SK-N-SH treated with all-trans-retinoic acid at 6 μM for 48 hours (cell line): ENCODE measurements around the gene MOGAT1.

ENCODE experiments used
- ATAC-seq: fragments of 200-7000 bp; cut with Tn5 transposase; 3 replicates; pipeline ENCODE4 v1.9.1; 2020; ENCODE audit warnings: mild to moderate bottlenecking, moderate library complexity
- ARNTL ChIP-seq: fragments of 450-650 bp; formaldehyde crosslinking; IDR thresholded peaks from 2 replicates; pipeline ENCODE4 v1.5.0; 2020; ENCODE audit warnings: low read depth, mild to moderate bottlenecking, moderate library complexity, borderline replicate concordance
- BACH2 ChIP-seq: fragments of 250-450 bp; sonication (Bioruptor Pico); IDR thresholded peaks from 2 replicates; pipeline ENCODE4 v1.9.0; 2021; ENCODE audit warnings: mild to moderate bottlenecking, borderline replicate concordance
- CSDC2 ChIP-seq: fragments of 250-450 bp; sonication (Bioruptor Pico); IDR thresholded peaks from 2 replicates; pipeline ENCODE4 v1.5.0; 2020; ENCODE audit warnings: mild to moderate bottlenecking, moderate library complexity
- CSRNP3 ChIP-seq: fragments of 250-450 bp; sonication (Bioruptor Pico); IDR thresholded peaks from 2 replicates; pipeline ENCODE4 v1.5.1; 2021; ENCODE audit warnings: mild to moderate bottlenecking, moderate library complexity
- ESRRG ChIP-seq: fragments of 250-450 bp; sonication (Bioruptor Pico); IDR thresholded peaks from 2 replicates; pipeline ENCODE4 v1.6.1; 2021; ENCODE audit warnings: mild to moderate bottlenecking
- GLIS3 ChIP-seq: fragments of 250-450 bp; sonication (Bioruptor Pico); IDR thresholded peaks from 2 replicates; pipeline ENCODE4 v1.5.0; 2020; ENCODE audit warnings: mild to moderate bottlenecking, moderate library complexity
- ISL1 ChIP-seq: fragments of 250-450 bp; sonication (Bioruptor Pico); IDR thresholded peaks from 2 replicates; pipeline ENCODE4 v2.1.2; 2022; ENCODE audit warnings: mild to moderate bottlenecking, moderate library complexity
- OSR1 ChIP-seq: fragments of 250-450 bp; sonication (Bioruptor Pico); IDR thresholded peaks from 2 replicates; pipeline ENCODE4 v1.8.0; 2022; ENCODE audit warnings: moderate library complexity, mild to moderate bottlenecking, inconsistent platforms
- POU6F1 ChIP-seq: fragments of 250-450 bp; sonication (Bioruptor Pico); IDR thresholded peaks from 2 replicates; pipeline ENCODE4 v1.8.0; 2021; ENCODE audit warnings: low read depth, mild to moderate bottlenecking, moderate library complexity, borderline replicate concordance
- PPARA ChIP-seq: fragments of 250-450 bp; sonication (Bioruptor Pico); IDR thresholded peaks from 2 replicates; pipeline ENCODE4 v1.5.0; 2020; ENCODE audit warnings: mild to moderate bottlenecking, borderline replicate concordance
- RARB ChIP-seq: fragments of 250-450 bp; sonication (Bioruptor Pico); IDR thresholded peaks from 2 replicates; pipeline ENCODE4 v1.8.0; 2021; ENCODE audit warnings: mild to moderate bottlenecking, moderate library complexity
- SNAI2 ChIP-seq: fragments of 250-450 bp; sonication (Bioruptor Pico); IDR thresholded peaks from 2 replicates; pipeline ENCODE4 v1.5.0; 2020; ENCODE audit warnings: mild to moderate bottlenecking, moderate library complexity
- TCF4 ChIP-seq: fragments of 250-450 bp; sonication (Bioruptor Pico); IDR thresholded peaks from 2 replicates; pipeline ENCODE4 v1.8.0; 2021; ENCODE audit warnings: mild to moderate bottlenecking, moderate library complexity, borderline replicate concordance
- TOX ChIP-seq: fragments of 250-450 bp; sonication (Bioruptor Pico); IDR thresholded peaks from 2 replicates; pipeline ENCODE4 v1.8.0; 2021; ENCODE audit warnings: mild to moderate bottlenecking, moderate library complexity, borderline replicate concordance
- ZC3H10 ChIP-seq: fragments of 250-450 bp; sonication (Bioruptor Pico); IDR thresholded peaks from 2 replicates; pipeline ENCODE4 v1.5.1; 2021; ENCODE audit warnings: mild to moderate bottlenecking, moderate library complexity
- ZFP3 ChIP-seq: fragments of 250-450 bp; sonication (Bioruptor Pico); IDR thresholded peaks from 2 replicates; pipeline ENCODE4 v1.5.0; 2020; ENCODE audit warnings: mild to moderate bottlenecking, moderate library complexity
- ZFP30 ChIP-seq: fragments of 450-650 bp; formaldehyde crosslinking; IDR thresholded peaks from 2 replicates; pipeline ENCODE4 v1.5.0; 2022; ENCODE audit warnings: mild to moderate bottlenecking, moderate library complexity
- ZNF565 ChIP-seq: fragments of 450-650 bp; formaldehyde crosslinking; conservative IDR thresholded peaks from 2 replicates; pipeline ENCODE4 v1.5.0; 2020; ENCODE audit warnings: low read depth, mild to moderate bottlenecking, moderate library complexity
- ZNF70 ChIP-seq: fragments of 450-650 bp; formaldehyde crosslinking; IDR thresholded peaks from 2 replicates; pipeline ENCODE4 v1.5.0; 2020; ENCODE audit warnings: mild to moderate bottlenecking, moderate library complexity
- ZNF8 ChIP-seq: fragments of 450-650 bp; formaldehyde crosslinking; IDR thresholded peaks from 2 replicates; pipeline ENCODE4 v1.5.0; 2020; ENCODE audit warnings: mild to moderate bottlenecking, moderate library complexity
- TF ChIP-seq, protein P1 (sequence below): fragments of 250-450 bp; sonication (Bioruptor Pico); IDR thresholded peaks from 2 replicates; pipeline ENCODE4 v1.8.0; 2020; ENCODE audit warnings: mild to moderate bottlenecking, moderate library complexity, borderline replicate concordance
- TF ChIP-seq, protein P2 (sequence below): fragments of 250-450 bp; sonication (Bioruptor Pico); IDR thresholded peaks from 2 replicates; pipeline ENCODE4 v1.5.0; 2020; ENCODE audit warnings: mild to moderate bottlenecking, moderate library complexity

The MOGAT1 gene

GRCh38 chr2:222736301-222736700, 64.8 kb downstream of the MOGAT1 start:
- ATAC-seq = no peak; the same call in 2 of the 3 replicates
- TF ChIP-seq ZNF70 (CRISPR knock-in tag) = no peak
- no peak for TF ChIP-seq CSRNP3 (CRISPR knock-in tag)
- no peak for TF ChIP-seq CSDC2 (CRISPR knock-in tag)
- no peak for TF ChIP-seq ZNF565 (CRISPR knock-in tag)
- TF ChIP-seq SNAI2 (CRISPR knock-in tag) = no peak
- no peak for TF ChIP-seq ZFP30 (CRISPR knock-in tag)
- TF ChIP-seq, protein P1, sequence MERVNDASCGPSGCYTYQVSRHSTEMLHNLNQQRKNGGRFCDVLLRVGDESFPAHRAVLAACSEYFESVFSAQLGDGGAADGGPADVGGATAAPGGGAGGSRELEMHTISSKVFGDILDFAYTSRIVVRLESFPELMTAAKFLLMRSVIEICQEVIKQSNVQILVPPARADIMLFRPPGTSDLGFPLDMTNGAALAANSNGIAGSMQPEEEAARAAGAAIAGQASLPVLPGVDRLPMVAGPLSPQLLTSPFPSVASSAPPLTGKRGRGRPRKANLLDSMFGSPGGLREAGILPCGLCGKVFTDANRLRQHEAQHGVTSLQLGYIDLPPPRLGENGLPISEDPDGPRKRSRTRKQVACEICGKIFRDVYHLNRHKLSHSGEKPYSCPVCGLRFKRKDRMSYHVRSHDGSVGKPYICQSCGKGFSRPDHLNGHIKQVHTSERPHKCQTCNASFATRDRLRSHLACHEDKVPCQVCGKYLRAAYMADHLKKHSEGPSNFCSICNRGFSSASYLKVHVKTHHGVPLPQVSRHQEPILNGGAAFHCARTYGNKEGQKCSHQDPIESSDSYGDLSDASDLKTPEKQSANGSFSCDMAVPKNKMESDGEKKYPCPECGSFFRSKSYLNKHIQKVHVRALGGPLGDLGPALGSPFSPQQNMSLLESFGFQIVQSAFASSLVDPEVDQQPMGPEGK (CRISPR knock-in tag) = no peak
- no peak for TF ChIP-seq ZNF8
- no peak for TF ChIP-seq PPARA (CRISPR knock-in tag)
- TF ChIP-seq, protein P2, sequence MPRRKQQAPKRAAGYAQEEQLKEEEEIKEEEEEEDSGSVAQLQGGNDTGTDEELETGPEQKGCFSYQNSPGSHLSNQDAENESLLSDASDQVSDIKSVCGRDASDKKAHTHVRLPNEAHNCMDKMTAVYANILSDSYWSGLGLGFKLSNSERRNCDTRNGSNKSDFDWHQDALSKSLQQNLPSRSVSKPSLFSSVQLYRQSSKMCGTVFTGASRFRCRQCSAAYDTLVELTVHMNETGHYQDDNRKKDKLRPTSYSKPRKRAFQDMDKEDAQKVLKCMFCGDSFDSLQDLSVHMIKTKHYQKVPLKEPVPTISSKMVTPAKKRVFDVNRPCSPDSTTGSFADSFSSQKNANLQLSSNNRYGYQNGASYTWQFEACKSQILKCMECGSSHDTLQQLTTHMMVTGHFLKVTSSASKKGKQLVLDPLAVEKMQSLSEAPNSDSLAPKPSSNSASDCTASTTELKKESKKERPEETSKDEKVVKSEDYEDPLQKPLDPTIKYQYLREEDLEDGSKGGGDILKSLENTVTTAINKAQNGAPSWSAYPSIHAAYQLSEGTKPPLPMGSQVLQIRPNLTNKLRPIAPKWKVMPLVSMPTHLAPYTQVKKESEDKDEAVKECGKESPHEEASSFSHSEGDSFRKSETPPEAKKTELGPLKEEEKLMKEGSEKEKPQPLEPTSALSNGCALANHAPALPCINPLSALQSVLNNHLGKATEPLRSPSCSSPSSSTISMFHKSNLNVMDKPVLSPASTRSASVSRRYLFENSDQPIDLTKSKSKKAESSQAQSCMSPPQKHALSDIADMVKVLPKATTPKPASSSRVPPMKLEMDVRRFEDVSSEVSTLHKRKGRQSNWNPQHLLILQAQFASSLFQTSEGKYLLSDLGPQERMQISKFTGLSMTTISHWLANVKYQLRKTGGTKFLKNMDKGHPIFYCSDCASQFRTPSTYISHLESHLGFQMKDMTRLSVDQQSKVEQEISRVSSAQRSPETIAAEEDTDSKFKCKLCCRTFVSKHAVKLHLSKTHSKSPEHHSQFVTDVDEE = no peak
- TF ChIP-seq ESRRG (CRISPR knock-in tag) = no peak
- no peak for TF ChIP-seq TCF4
- TF ChIP-seq GLIS3 (CRISPR knock-in tag) = no peak
- TF ChIP-seq ISL1 (CRISPR knock-in tag) = no peak
- no peak for TF ChIP-seq ARNTL (CRISPR knock-in tag)
- no peak for TF ChIP-seq RARB (CRISPR knock-in tag)
- TF ChIP-seq OSR1 (CRISPR knock-in tag) = no peak
- TF ChIP-seq TOX (CRISPR knock-in tag) = no peak

GRCh38 chr2:222736924-222737323, 65.5 kb downstream of the MOGAT1 start:
- no peak for ATAC-seq
- TF ChIP-seq ARNTL (CRISPR knock-in tag) (no peak), POU6F1 (CRISPR knock-in tag) (no peak), ZNF70 (CRISPR knock-in tag) (no peak), ZFP30 (CRISPR knock-in tag) (no peak), ESRRG (CRISPR knock-in tag) (no peak), RARB (CRISPR knock-in tag) (no peak)
- TF ChIP-seq, all 23 proteins: peak for 0

DNA sequence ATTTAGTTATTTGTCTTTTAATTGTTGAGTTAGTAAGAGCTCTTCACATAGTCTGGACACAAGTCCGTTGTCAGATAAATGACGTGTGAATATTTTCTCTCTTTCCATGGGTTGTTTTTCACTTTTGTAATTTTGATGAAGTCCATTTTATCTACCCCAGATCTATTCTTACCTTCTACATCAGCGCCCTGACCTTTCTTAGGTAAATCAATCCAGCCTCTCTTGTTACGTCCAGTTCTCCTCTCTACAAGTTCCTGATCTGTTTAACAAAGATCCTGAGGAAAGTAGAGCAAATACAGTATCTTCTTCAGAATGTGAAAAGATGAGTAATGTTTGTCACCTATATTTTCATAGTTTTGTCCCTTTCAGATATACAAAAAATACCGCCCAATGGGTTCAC, 66.9 kb downstream of the MOGAT1 start:
- TF ChIP-seq ISL1 (CRISPR knock-in tag) (no peak), ZNF565 (CRISPR knock-in tag) (no peak), ZC3H10 (CRISPR knock-in tag) (no peak), PPARA (CRISPR knock-in tag) (no peak), ZNF8 (no peak), RARB (CRISPR knock-in tag) (no peak), ZNF70 (CRISPR knock-in tag) (no peak), BACH2 (CRISPR knock-in tag) (no peak), ZFP30 (CRISPR knock-in tag) (no peak), ZFP3 (CRISPR knock-in tag) (no peak)
- TF ChIP-seq, protein P1 (CRISPR knock-in tag) = no peak
- TF ChIP-seq, protein P2 = no peak
- ATAC-seq = no peak
